Upper lobe of left lung (tissue), 4 donors: ENCODE data around the gene AKAP8L.

Source experiments
- EP300 ChIP-seq, 4 donors: sonication (generic); formaldehyde crosslinking; IDR thresholded peaks; one replicate each; pipeline ENCODE4 v1.5.1; 2017; ENCODE audit warnings: antibody characterized with exemption in 4 of 4, control low read depth in 2 of 4
- POLR2A ChIP-seq, 4 donors: fragments of 450-650 bp; IDR thresholded peaks; one replicate each; pipeline ENCODE4 v1.5.1; 2016 to 2017; ENCODE audit warnings: antibody characterized with exemption in 4 of 4, mild to moderate bottlenecking in 2 of 4
- TF ChIP-seq, protein P1 (sequence below), 6 experiments: fragments of 450-650 bp in 4 of 6; fragments of 200-600 bp in 2 of 6; sonication (generic) in 2 of 6; IDR thresholded peaks; one replicate each; pipeline ENCODE4 v1.5.1; 2016 to 2019; ENCODE audit warnings: antibody characterized with exemption in 6 of 6

DNA sequence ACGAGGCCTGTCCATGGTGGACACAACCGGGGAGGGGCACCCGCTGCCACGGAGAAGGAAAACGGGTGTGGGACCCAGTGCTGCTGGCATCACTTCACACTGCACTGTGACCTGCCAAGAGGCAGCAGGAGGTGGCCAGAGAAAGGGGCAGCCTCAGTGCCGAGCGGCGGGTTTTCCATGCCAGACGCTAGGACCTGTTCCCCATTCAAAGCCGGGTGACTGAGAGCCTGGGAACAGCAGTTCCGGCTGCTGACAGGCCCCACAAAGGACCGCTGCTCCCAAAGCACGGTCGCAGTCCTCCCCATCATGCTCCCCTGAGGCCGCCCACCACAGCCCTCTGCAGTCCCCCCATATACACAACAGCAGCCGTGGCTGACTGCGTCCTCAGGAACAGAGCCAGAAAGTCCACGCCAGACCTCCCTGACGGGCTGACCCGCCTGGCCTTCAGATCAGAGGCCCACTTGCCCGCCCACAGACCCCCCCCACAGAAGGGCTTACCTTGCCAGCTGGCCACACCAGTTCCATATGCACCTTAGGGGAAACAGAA is 44.6 kb downstream of the AKAP8L start:
- TF ChIP-seq, protein P1, sequence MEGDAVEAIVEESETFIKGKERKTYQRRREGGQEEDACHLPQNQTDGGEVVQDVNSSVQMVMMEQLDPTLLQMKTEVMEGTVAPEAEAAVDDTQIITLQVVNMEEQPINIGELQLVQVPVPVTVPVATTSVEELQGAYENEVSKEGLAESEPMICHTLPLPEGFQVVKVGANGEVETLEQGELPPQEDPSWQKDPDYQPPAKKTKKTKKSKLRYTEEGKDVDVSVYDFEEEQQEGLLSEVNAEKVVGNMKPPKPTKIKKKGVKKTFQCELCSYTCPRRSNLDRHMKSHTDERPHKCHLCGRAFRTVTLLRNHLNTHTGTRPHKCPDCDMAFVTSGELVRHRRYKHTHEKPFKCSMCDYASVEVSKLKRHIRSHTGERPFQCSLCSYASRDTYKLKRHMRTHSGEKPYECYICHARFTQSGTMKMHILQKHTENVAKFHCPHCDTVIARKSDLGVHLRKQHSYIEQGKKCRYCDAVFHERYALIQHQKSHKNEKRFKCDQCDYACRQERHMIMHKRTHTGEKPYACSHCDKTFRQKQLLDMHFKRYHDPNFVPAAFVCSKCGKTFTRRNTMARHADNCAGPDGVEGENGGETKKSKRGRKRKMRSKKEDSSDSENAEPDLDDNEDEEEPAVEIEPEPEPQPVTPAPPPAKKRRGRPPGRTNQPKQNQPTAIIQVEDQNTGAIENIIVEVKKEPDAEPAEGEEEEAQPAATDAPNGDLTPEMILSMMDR (IDR thresholded peaks at IDR 0.05), result no peak
- TF ChIP-seq EP300 (IDR thresholded peaks at IDR 0.05) (no peak), POLR2A (IDR thresholded peaks at IDR 0.05) (no peak)
